ENCODE measurements around the gene CBL. TPM values are rescaled to one million over a fixed set of nuclear protein-coding genes. Genes with fewer than 3 reads are reported as not detected.
A peak's percentile ranks its signal among the peaks of the same experiment; 100 is the strongest.

Gene CBL
- total and polyA plus RNA-seq, 10 of the 15 experiments (the other 5 are each of a cell fraction or from before 2014, with no cell fraction given): 3.9 to 27.1 (median 9.5) TPM

DNA sequence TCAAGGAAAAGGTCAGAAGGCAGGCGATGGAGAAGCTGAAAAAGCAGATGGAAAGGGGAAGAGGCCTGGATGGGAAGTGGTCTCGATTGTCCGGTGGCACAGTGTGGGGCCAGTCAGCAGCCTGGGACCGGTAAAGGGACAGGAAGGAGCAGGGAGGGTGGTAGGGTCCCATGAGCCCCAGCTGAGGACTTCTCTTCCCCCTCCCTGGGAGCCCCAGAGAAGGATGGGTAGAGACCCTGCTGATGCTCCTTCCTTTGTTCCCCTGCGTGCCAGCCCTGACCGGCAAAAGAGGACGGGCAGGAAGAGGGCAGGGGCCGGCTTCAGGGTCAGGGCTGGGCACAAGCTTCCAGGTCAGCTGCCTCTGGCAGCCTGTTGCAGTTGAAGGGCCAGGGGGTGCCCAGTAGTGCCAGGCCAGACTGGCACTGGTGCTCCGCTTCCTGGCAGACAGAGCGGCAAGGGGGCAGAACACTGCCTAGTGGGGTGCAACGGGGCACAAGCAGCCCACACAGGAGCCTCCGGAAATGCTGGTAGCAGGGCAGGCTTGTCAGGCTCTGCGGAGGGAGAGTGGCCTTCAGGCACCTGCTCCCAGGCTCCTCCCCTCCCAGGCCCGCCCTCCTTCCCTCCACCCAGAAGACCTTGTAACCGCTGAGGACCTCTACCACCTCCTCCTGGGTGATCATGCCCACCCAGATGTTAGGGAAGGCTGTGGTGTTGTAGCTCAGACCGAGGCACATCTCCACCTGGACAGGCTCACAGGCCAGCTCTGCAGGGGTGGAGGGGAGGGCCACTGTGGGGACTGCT is 135.3 kb downstream of the CBL start:
- Histone ChIP-seq H3K27ac (ENCODE audit: control insufficient read depth, insufficient read depth) (no peak overlapping the region), H3K36me3 (ENCODE audit: control insufficient read depth in 2 of 2, insufficient read depth in 2 of 2, low read length in 1 of 2) (no peaks in the 10 kb centered on the region), H3K27me3 (replicated peaks in 1 of 2; ENCODE audit: control insufficient read depth in 2 of 2, insufficient read depth in 2 of 2, low read length in 1 of 2) (peaks cover 9 to 11% of the 10 kb centered on the region in 2 experiments), H4K20me1 (ENCODE audit: control insufficient read depth, insufficient read depth) (no peaks in the 10 kb centered on the region), H3K4me2 (ENCODE audit: control insufficient read depth, insufficient read depth) (no peak overlapping the region), H3K9ac (ENCODE audit: control insufficient read depth, insufficient read depth, low read length) (no peak overlapping the region), H2AFZ (ENCODE audit: control insufficient read depth, low read depth, low read length) (no peak overlapping the region), H3K9me3 (replicated peaks; ENCODE audit: control insufficient read depth, insufficient read depth, low read length) (no peaks in the 10 kb centered on the region), H3K79me2 (ENCODE audit: control insufficient read depth, insufficient read depth, low read length) (no peaks in the 10 kb centered on the region), H3K4me1 (ENCODE audit: control insufficient read depth, insufficient read depth, low read length) (no peaks in the 10 kb centered on the region), H3K4me3 (no peak overlapping the region)
- in situ Hi-C loops (cut with MboI) (no loop called here), intact Hi-C loops (cut with micrococcal nuclease; ENCODE audit: unreplicated experiment) (no loop called here)
- FAIRE-seq (no peak), ATAC-seq (peak; percentile 9; the same call in 1 of the 3 replicates), DNase-seq (ENCODE audit: low read depth, low spot score) (no peak)
- ChIA-PET RAD21 (ENCODE audit: unreplicated experiment) (no interaction called here), SMC1A (ENCODE audit: uncharacterized antibody, unreplicated experiment) (interaction anchor here (0.6 kb wide), 1 partner anchor 21 kb away, joined by 3 read pairs; no protein-coding TSS in a partner anchor), CTCF (interaction anchor here (0.6 to 2.4 kb wide), 4 partner anchors 14 to 23 kb away, joined by 3 to 8 read pairs (median 4); no protein-coding TSS in a partner anchor), POLR2A (no interaction called here)
- 22% methylated on average over 13 of the region's 16 CpGs for WGBS (ENCODE audit: insufficient coverage, insufficient replicate concordance, low lambda C conversion rate, missing lambda C conversion rate)
- TF ChIP-seq PAX8 (IDR thresholded peaks at IDR 0.05) (no peak), KLF5 (IDR thresholded peaks at IDR 0.05; ENCODE audit: partially characterized antibody) (no peak), MEF2A (IDR thresholded peaks at IDR 0.05; ENCODE audit: insufficient read depth, low read depth, low read length) (no peak), NR2F1 (conservative IDR thresholded peaks at IDR 0.05) (no peak), CHD1 (IDR thresholded peaks at IDR 0.05; ENCODE audit: low read depth, low read length) (no peak), FOXM1 (IDR thresholded peaks at IDR 0.05; ENCODE audit: low read depth, low read length) (no peak), YBX1 (IDR thresholded peaks at IDR 0.05) (no peak), ZZZ3 (IDR thresholded peaks at IDR 0.05; ENCODE audit: control insufficient read depth, insufficient read length, low read depth) (no peak), CUX1 (IDR thresholded peaks at IDR 0.05; ENCODE audit: insufficient replicate concordance, low read depth, low read length) (no peak), PAX5 (IDR thresholded peaks at IDR 0.05; ENCODE audit: borderline replicate concordance, low read depth, low read length) (no peak), ZSCAN29 (IDR thresholded peaks at IDR 0.05) (no peak)
- TF ChIP-seq, protein P1, sequence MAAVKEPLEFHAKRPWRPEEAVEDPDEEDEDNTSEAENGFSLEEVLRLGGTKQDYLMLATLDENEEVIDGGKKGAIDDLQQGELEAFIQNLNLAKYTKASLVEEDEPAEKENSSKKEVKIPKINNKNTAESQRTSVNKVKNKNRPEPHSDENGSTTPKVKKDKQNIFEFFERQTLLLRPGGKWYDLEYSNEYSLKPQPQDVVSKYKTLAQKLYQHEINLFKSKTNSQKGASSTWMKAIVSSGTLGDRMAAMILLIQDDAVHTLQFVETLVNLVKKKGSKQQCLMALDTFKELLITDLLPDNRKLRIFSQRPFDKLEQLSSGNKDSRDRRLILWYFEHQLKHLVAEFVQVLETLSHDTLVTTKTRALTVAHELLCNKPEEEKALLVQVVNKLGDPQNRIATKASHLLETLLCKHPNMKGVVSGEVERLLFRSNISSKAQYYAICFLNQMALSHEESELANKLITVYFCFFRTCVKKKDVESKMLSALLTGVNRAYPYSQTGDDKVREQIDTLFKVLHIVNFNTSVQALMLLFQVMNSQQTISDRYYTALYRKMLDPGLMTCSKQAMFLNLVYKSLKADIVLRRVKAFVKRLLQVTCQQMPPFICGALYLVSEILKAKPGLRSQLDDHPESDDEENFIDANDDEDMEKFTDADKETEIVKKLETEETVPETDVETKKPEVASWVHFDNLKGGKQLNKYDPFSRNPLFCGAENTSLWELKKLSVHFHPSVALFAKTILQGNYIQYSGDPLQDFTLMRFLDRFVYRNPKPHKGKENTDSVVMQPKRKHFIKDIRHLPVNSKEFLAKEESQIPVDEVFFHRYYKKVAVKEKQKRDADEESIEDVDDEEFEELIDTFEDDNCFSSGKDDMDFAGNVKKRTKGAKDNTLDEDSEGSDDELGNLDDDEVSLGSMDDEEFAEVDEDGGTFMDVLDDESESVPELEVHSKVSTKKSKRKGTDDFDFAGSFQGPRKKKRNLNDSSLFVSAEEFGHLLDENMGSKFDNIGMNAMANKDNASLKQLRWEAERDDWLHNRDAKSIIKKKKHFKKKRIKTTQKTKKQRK (IDR thresholded peaks at IDR 0.05; ENCODE audit: low read depth, low read length): no peak
- TF ChIP-seq, protein P2, sequence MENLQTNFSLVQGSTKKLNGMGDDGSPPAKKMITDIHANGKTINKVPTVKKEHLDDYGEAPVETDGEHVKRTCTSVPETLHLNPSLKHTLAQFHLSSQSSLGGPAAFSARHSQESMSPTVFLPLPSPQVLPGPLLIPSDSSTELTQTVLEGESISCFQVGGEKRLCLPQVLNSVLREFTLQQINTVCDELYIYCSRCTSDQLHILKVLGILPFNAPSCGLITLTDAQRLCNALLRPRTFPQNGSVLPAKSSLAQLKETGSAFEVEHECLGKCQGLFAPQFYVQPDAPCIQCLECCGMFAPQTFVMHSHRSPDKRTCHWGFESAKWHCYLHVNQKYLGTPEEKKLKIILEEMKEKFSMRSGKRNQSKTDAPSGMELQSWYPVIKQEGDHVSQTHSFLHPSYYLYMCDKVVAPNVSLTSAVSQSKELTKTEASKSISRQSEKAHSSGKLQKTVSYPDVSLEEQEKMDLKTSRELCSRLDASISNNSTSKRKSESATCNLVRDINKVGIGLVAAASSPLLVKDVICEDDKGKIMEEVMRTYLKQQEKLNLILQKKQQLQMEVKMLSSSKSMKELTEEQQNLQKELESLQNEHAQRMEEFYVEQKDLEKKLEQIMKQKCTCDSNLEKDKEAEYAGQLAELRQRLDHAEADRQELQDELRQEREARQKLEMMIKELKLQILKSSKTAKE (IDR thresholded peaks at IDR 0.05; ENCODE audit: low read depth, poor library complexity, severe bottlenecking): no peak
- no TSS peak for BruUV-seq (replicated peaks)

Measured in GM12878 (cell line).